HS-5 (cell line): Measurements from ENCODE around the gene ZNF254.
"Not testable (repeated sequence)": the region's sequence is repeated elsewhere in the genome, so short reads cannot be mapped to it uniquely, and the experiment has no call there.

Experiments
- DNase-seq: peaks from one replicate; pipeline ENCODE4 v3.0.0-alpha.2; 2012; ENCODE audit warnings: low read depth

ZNF254 gene

DNA sequence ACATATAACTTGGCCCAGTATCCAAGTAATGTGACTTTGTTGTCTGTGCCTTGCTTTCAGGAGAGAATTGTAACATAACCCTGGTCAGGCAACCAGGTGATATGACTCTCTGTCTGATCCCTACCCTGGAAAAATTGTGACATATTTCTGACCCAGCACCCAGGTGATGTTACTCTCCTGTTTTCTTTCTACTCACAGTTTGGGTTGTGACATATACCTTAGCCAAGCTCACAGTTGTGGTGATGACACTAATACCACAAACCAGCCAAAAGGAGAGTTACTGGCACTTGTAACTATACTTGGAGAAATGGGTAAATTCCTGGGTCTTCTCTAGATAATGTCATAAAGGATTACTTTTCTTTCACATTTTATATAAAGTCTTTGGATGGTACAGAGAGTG, 14.3 kb upstream of the ZNF254 start:
- DNase-seq, result no peak

DNA sequence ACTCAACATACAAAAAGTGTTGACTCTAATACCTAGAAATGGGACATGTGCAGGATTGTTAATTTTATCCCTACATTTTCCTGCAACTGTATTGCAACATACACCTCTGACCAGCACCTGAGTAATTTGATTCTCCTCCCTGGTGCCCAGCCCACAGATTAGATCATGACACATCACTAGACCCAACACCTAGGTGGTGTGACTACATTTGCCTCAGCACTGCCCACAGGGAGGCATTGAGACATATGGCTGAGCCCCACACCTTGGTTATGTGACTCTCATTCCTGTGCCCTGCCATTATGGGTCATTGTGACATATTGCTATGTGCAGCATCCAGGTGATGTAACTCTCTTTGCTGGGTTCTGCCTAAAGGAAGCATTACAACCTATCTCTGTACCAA, 13.2 kb upstream of the ZNF254 start:
- DNase-seq, result no peak

GRCh38 chr19:24074720-24075454, 12.1 kb upstream of the ZNF254 start:
- peak; percentile 26 for DNase-seq

GRCh38 chr19:24075530-24075929, 11.5 kb upstream of the ZNF254 start:
- not testable (repeated sequence) for DNase-seq

- no peak for DNase-seq
Measured at GRCh38 chr19:24078680-24079079, 8.3 kb upstream of the ZNF254 start.

- no peak for DNase-seq
Measured at GRCh38 chr19:24081056-24081455, 5.9 kb upstream of the ZNF254 start.

GRCh38 chr19:24098359-24098758, 11.4 kb downstream of the ZNF254 start:
- DNase-seq, result no peak

DNA sequence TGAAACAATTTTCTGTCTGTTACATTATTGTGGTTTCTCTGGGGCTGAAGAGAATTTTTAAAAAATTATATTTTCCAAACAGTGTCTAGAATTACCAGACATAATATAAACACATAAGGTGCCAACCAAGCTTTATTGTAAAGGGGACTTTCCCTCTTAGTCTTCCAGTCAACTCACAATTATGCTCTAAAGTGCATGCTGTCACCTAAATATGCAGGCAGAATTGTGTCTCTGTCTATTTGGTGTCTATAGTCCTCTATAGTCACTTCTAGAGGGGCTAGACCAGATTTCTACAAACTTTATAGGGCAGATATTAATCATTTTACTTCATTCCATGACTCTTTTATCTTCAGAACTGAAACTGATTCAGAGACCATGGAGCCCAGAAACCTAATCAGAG, 12.8 kb downstream of the ZNF254 start:
- DNase-seq, result no peak

DNA sequence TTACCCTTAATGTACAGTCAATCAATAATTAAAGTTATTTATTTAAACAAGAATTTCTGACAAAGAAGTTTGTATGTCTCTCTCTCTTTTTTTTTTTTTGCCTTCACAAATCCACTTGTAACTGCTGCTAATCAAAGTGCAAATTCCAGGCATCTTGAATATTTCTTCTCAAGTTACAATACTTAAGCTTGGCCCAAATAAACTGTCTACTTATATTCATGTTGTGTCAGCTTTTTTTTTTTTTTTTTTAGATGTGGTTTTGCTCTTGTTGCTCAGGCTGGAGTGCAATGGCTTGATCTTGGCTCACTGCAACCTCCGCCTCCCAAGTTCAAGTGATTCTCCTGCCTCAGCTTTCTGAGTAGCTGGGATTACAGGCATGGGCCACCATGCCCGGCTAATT, 13.6 kb downstream of the ZNF254 start:
- DNase-seq, result not testable (repeated sequence)

DNA sequence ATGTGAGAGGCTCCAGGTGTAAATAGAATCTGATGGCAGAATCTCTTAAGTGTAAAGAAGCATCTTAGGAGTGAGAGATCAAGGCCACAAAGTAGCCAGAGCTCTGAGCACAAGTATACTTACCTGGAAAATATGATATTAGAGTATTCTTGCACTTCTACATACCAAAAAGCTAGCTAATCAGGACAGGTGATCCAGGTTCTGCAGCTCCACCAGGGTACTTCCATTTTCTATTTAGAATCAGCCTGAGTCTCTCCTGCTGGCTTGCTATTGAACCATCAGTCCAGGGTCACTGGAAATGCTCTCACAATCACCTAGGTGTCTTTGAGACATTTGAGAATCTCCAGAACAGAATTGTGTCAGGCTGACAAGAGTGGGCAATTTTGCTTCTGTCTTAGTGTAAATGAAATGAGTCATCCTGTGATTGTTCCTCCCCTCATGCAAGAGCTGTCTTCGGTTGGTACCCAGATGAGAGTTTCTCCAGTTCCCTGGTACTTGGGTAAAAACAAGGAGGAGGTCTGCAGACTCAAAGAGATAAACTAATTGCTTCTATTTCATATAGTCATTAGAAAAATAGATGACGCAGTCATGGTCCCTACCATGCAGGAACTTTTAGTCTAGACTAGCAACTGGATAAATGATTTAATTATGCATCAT, 14.6 kb downstream of the ZNF254 start:
- no peak for DNase-seq

DNA sequence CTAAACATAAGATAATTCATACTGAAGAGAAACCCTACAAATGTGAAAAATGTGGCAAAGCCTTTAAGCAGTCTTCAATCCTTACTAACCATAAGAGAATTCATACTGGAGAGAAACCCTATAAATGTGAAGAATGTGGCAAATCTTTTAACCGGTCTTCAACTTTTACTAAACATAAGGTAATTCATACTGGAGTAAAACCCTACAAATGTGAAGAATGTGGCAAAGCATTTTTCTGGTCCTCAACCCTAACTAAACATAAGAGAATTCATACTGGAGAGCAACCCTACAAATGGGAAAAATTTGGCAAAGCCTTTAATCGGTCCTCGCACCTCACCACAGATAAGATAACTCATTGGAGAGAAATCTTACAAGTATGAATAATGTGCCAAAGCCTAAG, 40.6 kb downstream of the ZNF254 start:
- DNase-seq, result no peak

GRCh38 chr19:24140099-24140498, 53.1 kb downstream of the ZNF254 start:
- peak; percentile 36 for DNase-seq

DNA sequence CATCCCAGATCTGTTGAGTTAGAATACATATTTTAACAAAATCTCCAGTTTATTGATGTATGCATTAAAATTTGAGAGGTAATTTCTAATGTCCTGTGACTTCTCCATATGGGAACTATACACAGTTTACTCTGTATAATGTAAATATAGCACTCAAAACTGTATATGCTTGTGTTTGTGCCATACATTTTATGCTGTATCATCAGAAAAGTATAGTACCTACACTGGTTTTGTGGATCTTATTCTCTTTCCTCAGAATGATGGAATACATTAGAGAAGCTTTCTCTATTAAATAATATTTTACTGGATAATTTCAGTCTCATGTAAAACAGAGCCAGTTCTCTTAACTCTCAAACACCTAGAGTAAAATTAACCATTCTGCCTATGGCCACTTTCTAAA, 53.6 kb downstream of the ZNF254 start:
- DNase-seq, result no peak

DNA sequence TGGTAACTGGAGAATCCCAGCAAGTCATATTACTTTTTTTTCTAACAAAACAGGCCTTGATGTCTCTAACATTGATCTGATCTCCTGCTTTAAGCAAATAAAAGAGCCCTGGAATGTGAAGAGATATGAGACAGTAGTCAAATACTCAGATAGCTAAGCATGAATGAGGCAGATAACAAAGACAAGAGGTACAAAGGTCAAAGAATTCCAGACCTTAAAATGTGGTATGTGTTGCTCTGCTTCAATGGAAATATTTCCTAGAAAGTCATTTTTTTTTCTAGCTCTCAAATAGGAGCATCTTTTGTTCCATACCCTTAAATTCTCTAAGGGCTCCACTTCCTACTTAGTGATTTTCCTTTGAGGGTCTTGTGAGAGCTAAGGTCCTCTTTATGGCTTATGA, 54.6 kb downstream of the ZNF254 start:
- no peak for DNase-seq

DNA sequence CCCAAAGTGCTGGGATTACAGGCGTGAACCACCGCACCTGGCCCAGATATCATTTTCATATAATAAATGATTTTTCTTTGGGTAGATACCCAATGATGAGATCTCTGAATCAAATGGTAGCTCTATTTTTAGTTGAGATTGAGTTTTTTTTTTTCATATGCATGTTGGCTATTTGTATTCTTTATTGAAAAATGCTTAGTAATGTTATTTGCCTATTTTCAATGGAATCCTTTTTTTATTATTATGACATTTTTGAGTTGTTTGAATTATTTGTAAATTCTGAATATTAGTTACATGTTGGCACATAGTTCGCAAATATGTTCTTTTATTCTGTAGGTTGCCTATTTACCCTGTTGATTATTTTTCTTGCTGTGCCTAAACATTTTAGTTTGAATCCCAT, 55.8 kb downstream of the ZNF254 start:
- no peak for DNase-seq

DNA sequence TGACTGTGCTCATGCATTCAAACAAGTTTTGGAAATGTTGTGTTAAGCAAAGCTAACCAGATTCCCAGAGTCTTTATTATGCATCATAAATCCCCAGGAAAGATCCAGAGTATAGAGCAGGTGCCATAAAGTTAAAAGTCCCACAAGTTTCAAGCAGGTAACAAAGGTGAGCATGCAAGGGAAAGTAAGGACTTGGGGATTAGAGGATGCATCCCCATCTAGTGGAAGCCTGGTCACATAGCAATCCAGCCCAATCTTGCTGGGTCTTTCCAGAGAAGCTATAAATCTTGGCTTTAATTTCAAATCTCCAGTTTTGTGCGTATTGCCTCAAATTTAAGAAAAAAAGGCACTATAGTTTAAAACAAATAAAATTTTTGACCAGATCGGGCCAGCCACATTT, 72.7 kb downstream of the ZNF254 start:
- no peak for DNase-seq

DNA sequence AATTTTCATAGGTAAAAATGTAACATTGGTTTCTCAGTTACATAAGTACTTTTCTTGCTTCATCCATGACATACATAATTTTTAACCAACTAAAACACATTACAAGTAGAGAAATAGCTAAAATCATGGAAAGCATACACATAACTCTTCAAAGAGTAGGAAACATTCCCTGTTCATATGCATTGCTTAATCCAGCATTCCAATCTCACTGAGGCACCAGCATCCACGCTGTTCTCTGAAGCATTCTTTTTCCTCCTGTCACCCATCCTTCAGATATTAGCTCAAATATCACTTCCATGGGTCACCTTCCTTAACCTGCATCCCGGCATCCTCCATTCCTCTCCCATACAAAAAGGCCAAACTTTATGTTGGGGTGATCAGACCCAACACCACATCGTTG, 79.1 kb downstream of the ZNF254 start:
- DNase-seq, result peak; percentile 4

GRCh38 chr19:24173882-24174281, 86.9 kb downstream of the ZNF254 start:
- DNase-seq, result no peak

DNA sequence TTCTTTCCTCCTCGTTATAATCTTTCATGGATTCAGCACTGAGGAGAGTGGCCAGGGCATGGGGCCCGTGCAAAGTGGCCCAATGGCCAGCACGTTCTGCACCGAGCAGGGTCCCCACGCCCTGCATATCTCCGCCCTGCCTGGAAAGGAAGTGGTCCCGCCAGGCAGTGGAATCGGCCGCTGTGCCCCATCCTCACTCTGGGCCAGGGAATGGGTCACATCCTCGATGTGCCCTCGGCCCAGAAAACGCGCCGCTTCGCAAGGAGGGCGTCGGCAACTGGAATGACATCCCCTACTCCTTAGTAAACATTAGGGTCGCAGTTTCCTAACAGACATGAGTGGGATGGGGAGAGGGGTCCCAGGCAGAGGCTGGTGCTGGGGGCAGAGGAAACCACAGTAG, 90.7 kb downstream of the ZNF254 start:
- no peak for DNase-seq

GRCh38 chr19:24178207-24178606, 91.2 kb downstream of the ZNF254 start:
- no peak for DNase-seq
